HEK293T (cell line): ENCODE data around the gene ASPRV1.

Experiments used
- CTCF ChIA-PET: fragments of 350-600 bp; formaldehyde crosslinking; extraction: SDS; loops from one replicate; lab custom pipeline; 2021; ENCODE audit warnings: antibody characterized with exemption, inconsistent platforms; lab: Yijun Ruan, JAX
- POLR2A ChIA-PET: fragments of 350-600 bp; formaldehyde crosslinking; extraction: SDS; loops from one replicate; lab custom pipeline; 2020; ENCODE audit warnings: antibody characterized with exemption, inconsistent platforms; lab: Yijun Ruan, JAX
- DNase-seq: peaks from one replicate; pipeline ENCODE4 v3.0.0; 2012; ENCODE audit warnings: mixed read lengths; ENCODE audit errors: extremely low spot score
- ARNT ChIP-seq: fragments of 450-650 bp; IDR thresholded peaks from 2 replicates; pipeline ENCODE4 v1.6.1; 2017; ENCODE audit warnings: mild to moderate bottlenecking
- BHLHE40 ChIP-seq: fragments of 450-650 bp; IDR thresholded peaks from 2 replicates; pipeline ENCODE4 v1.6.1; 2016; ENCODE audit warnings: mild to moderate bottlenecking, moderate library complexity, borderline replicate concordance
- CTBP1 ChIP-seq: fragments of 450-650 bp; IDR thresholded peaks from 2 replicates; pipeline ENCODE4 v1.6.1; 2016; ENCODE audit warnings: borderline replicate concordance
- ELF4 ChIP-seq: fragments of 450-650 bp; IDR thresholded peaks from 2 replicates; pipeline ENCODE4 v1.6.1; 2017; ENCODE audit warnings: antibody characterized with exemption
- FOXA1 ChIP-seq: fragments of 450-650 bp; IDR thresholded peaks from 2 replicates; pipeline ENCODE4 v1.6.1; 2016; ENCODE audit warnings: mild to moderate bottlenecking
- FOXK2 ChIP-seq: fragments of 450-650 bp; IDR thresholded peaks from 2 replicates; pipeline ENCODE4 v1.6.1; 2016; ENCODE audit warnings: mild to moderate bottlenecking
- FOXM1 ChIP-seq: fragments of 450-650 bp; IDR thresholded peaks from 2 replicates; pipeline ENCODE4 v1.6.1; 2017; ENCODE audit warnings: mild to moderate bottlenecking, borderline replicate concordance
- HDGF ChIP-seq: fragments of 450-650 bp; IDR thresholded peaks from 2 replicates; pipeline ENCODE4 v1.6.1; 2017; ENCODE audit warnings: antibody characterized with exemption, borderline replicate concordance
- L3MBTL2 ChIP-seq: fragments of 450-650 bp; conservative IDR thresholded peaks from 2 replicates; pipeline ENCODE4 v1.6.1; 2016; ENCODE audit warnings: mild to moderate bottlenecking
- LEF1 ChIP-seq: fragments of 450-650 bp; IDR thresholded peaks from 2 replicates; pipeline ENCODE4 v1.6.1; 2017; ENCODE audit warnings: mild to moderate bottlenecking, borderline replicate concordance
- NFRKB ChIP-seq: fragments of 450-650 bp; IDR thresholded peaks from 2 replicates; pipeline ENCODE4 v1.6.1; 2016; ENCODE audit warnings: mild to moderate bottlenecking, moderate library complexity
- SP1 ChIP-seq: fragments of 450-650 bp; IDR thresholded peaks from 2 replicates; pipeline ENCODE4 v1.6.1; 2017
- SUZ12 ChIP-seq: fragments of 450-650 bp; IDR thresholded peaks from 2 replicates; pipeline ENCODE4 v1.6.1; 2016; ENCODE audit warnings: mild to moderate bottlenecking
- TARDBP ChIP-seq: fragments of 450-650 bp; IDR thresholded peaks from 2 replicates; pipeline ENCODE4 v1.6.1; 2016
- ZNF384 ChIP-seq: fragments of 450-650 bp; IDR thresholded peaks from 2 replicates; pipeline ENCODE4 v1.6.1; 2016
- TF ChIP-seq, protein P1 (sequence below): fragments of 450-650 bp; IDR thresholded peaks from 2 replicates; pipeline ENCODE4 v1.6.1; 2016

The ASPRV1 gene

DNA sequence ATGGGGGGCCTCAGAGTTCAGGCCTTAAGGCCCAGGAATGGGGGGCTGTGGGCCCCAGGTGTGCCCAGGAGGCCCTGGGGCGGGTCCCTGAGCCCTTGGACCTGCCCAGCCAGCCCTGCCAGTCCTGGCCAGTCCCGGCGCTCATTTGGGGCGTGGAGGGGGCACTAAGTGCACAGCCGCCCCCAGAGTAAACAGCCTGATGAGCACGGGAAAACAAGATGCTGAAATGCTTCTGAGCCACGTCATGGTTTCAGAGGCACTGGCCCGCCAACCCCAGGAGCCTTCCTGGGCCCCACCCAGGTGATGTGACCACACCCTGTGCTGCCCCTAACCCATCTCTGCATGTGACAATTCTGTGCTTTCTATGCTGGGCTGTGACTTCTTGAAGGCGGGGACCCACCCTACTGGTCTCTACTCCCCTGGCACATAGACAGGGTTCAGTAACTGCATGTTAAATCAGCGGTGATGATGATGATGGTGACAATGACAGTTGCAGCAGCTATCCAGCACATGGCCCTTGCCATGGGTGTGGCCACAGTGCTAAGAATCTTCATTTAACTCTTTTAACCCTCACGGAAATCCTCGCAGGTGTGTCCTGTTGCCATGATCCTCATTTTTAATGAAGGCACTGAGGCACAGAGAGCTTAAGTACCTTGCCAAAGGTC, 28.1 kb upstream of the ASPRV1 start:
- ChIA-PET CTCF (no interaction called here), POLR2A (no interaction called here)
- no peak for TF ChIP-seq HDGF
- no peak for TF ChIP-seq NFRKB
- TF ChIP-seq, protein P1, sequence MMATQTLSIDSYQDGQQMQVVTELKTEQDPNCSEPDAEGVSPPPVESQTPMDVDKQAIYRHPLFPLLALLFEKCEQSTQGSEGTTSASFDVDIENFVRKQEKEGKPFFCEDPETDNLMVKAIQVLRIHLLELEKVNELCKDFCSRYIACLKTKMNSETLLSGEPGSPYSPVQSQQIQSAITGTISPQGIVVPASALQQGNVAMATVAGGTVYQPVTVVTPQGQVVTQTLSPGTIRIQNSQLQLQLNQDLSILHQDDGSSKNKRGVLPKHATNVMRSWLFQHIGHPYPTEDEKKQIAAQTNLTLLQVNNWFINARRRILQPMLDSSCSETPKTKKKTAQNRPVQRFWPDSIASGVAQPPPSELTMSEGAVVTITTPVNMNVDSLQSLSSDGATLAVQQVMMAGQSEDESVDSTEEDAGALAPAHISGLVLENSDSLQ: no peak
- TF ChIP-seq SP1: no peak
- no peak for TF ChIP-seq ARNT
- no peak for TF ChIP-seq SUZ12
- TF ChIP-seq ZNF384: no peak
- TF ChIP-seq LEF1: no peak
- TF ChIP-seq L3MBTL2: no peak
- no peak for DNase-seq

DNA sequence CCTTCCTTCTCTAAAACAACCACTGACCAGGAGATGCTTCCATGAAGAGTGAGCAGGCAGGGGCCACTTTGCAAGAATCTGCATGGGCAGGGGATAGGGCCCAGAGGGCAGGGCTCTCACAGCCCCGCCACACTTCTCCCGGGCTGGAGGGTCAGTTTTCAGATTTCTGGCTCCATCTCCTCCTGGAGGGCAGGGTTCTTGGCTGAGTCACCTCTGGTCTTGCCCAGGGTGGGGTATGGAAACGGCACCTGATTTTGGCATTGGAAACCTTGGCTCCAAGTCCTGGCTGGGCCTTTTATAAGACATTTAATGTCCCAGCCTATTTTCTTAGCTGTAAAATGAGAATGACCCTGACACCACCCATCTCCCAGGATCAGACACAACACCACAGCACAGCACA, 27.6 kb upstream of the ASPRV1 start:
- ChIA-PET CTCF (no interaction called here), POLR2A (no interaction called here)
- DNase-seq: no peak

DNA sequence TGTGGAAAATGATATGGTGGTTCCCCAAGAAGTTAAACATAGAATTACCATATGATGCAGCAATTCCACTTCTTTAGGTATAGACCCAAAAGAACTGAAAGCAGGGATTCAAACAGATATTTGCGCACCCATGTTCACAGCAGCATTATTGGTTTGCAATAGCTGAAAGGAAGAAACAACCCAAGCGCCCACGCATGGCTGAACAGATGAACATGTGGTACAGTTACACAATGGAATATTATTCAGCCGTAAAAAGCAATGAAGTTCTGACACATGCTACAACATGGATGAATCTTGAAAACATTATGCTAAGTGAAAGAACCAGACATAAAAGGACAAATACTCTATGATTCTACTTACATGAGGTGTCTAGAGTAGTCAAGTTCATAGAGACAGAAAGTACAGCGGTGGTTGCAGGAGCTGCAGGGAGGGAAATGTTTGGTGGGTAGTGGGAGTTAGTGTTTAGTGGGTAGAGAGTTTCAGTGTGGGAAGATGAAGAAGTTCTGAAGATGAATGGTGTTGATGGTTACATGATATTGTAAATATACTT, 26.7 kb upstream of the ASPRV1 start:
- TF ChIP-seq SP1 (no peak), L3MBTL2 (no peak), FOXM1 (no peak), LEF1 (no peak), ARNT (no peak), CTBP1 (no peak), FOXA1 (no peak), TARDBP (no peak), FOXK2 (no peak), SUZ12 (no peak), ELF4 (no peak), HDGF (no peak), BHLHE40 (no peak), ZNF384 (no peak), NFRKB (no peak)
- TF ChIP-seq, protein P1: no peak
- POLR2A ChIA-PET: no interaction called here
- DNase-seq: no peak
- CTCF ChIA-PET: no interaction called here

More for the DNA sequence above, 27.6 kb upstream of the ASPRV1 start:
- TF ChIP-seq ELF4 (no peak), HDGF (no peak), NFRKB (no peak), CTBP1 (no peak), LEF1 (no peak)
- TF ChIP-seq, protein P1: no peak

- ChIA-PET CTCF (no interaction called here), POLR2A (no interaction called here)
- TF ChIP-seq ZNF384 (no peak), L3MBTL2 (no peak), HDGF (no peak), ARNT (no peak), SUZ12 (no peak), SP1 (no peak), CTBP1 (no peak), NFRKB (no peak), BHLHE40 (no peak)
- TF ChIP-seq, protein P1: no peak
- DNase-seq: no peak
Observed at GRCh38 chr2:69986691-69987090, 25.3 kb upstream of the ASPRV1 start.

DNA sequence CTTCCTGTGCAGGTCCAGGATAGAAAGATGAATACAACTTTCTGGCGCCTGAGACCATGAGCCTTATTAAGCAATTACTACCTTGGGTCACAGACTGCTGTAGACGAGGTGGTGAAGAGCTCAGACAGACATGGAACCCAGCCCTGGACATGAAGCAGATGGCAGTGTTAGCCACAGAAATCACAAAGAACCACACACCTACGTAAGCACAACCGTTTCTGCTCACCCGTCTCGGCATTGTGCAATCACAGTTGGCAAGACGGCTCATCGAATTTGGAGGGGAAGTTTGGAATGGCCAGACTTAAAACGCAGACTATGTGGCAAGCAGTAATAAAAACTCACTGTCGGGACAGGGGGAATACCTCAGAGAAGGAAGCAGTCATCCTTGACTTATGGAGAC, 24.3 kb upstream of the ASPRV1 start:
- ChIA-PET CTCF (no interaction called here), POLR2A (no interaction called here)
- no peak for DNase-seq
- TF ChIP-seq FOXA1 (no peak), LEF1 (no peak), TARDBP (no peak), BHLHE40 (no peak), FOXK2 (no peak), NFRKB (no peak), L3MBTL2 (no peak), HDGF (no peak), CTBP1 (no peak), ELF4 (no peak)

- CTCF ChIA-PET: no interaction called here
Observed at GRCh38 chr2:69985216-69985615, 23.8 kb upstream of the ASPRV1 start.

More at GRCh38 chr2:69985216-69985615, 23.8 kb upstream of the ASPRV1 start:
- TF ChIP-seq HDGF (no peak), ARNT (no peak), SP1 (no peak), TARDBP (no peak), BHLHE40 (no peak), SUZ12 (no peak), LEF1 (no peak), FOXK2 (no peak), FOXA1 (no peak), L3MBTL2 (no peak), FOXM1 (no peak), ELF4 (no peak), ZNF384 (no peak), CTBP1 (no peak), NFRKB (no peak)
- TF ChIP-seq, protein P1: no peak
- POLR2A ChIA-PET: no interaction called here
- DNase-seq: no peak
